HG03039 (cell line): ENCODE data around the gene SYCN.

Experiments used
- ATAC-seq: cut with Tn5 transposase; IDR thresholded peaks from one replicate; pipeline ENCODE4 v1.9.1; 2021; ENCODE audit warnings: mild to moderate bottlenecking, moderate library complexity; ENCODE audit not compliant: unreplicated experiment

The SYCN gene

DNA sequence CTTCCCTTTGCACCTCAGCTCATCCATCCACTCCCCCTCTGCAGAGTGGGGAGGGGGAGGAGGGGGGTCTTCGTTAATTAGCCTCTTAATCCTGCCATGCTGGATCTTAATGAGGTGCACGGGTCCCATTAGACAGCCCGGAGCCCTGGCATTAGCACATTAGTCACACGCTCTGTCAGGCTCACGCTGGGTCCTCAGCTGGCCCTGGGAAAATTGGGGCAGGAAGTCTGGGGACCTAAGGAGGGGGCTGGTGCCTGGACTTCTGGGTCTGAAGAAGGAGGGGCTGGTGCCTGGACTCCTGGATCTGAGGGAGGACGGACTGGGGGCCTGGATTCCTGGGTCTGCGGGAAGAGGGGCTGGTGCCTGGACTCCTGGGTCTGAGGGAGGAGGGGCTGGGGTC, 7.7 kb downstream of the SYCN start:
- ATAC-seq = no peak

- no peak for ATAC-seq
These were observed 8.3 kb downstream of the SYCN start for GRCh38 chr19:39195755-39196154.

- no peak for ATAC-seq
These were observed 9.1 kb downstream of the SYCN start for GRCh38 chr19:39194832-39195542.

DNA sequence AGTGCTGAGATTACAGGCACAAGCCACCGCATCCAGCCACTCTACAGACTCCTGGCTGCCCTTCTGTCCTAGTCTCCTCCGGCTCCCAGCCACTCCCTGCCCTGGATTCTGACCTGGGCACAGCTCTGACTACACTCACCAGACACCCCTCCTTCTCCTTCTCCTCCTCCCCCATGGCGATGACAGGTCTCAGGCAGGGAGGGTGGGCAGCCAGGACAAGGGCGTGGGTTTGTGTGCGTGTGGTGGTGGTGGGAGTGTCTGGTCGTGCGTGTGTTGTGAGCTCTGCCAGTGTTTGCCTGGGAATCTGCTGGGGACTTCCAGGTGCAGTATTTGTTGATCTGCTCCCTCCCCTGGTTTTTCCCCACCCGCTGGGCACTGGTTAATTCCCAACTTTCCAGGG, 10.3 kb downstream of the SYCN start:
- no peak for ATAC-seq

- no peak for ATAC-seq
These were observed 11.2 kb downstream of the SYCN start for GRCh38 chr19:39192846-39193245.

DNA sequence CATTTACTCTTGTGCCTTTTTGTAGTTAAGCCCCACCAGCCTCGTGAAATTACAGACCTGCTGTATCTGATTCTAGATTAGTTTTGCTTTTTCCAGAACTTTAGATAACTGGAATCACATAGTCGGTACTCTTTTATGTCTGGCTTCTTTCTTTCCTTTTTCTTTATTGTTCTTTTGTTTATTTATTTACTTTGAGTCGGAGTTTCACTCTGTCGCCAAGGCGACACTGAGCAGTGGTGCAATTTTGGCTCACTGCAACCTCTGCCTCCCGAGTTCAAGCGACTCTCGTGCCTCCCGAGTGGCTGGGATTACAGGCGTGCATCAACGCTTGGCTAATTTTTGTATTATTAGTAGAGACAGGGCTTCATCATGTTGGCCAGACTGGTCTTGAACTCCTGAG, 13.3 kb downstream of the SYCN start:
- ATAC-seq = no peak

DNA sequence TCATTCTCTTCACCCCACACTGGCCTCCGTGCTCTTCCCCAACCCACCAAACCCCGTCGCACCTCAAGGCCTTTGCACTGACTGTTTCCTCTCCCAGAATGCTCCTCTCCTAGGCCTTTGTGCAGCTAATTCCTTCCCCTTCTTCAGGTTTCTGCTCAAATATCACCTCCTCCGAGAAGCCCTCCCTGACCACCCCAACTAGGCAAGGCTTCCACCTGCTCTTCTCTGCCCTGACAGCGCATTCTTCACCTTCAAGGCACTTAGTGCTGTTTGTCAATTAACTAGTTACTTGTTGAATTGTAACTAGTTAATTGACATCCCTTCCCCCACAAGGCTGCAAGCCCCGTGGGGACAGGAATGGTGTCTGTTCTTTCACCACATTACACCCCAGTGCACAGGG, 15.1 kb downstream of the SYCN start:
- ATAC-seq = no peak

DNA sequence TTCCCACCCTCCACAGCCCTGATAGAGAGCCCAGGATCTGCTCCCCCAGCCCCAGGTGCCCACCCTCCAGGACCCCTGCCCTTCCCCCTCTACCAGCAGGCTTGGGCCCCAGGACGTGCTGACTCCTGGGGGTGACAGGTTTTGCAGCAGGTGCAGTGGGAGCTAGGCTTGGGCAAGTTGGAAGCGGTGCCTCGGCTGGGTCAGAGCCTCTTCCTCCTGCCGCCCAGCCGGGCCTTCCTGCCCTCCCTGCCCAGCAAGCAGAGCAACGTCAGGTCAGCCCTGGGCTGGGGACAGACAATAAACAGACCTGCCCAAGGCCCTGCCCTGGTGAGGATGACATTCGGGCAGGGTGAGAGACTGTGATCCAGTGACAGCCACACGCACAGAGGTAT, 16.5 kb downstream of the SYCN start:
- no peak for ATAC-seq

- no peak for ATAC-seq
These were observed 17.7 kb downstream of the SYCN start for GRCh38 chr19:39186391-39186790.

DNA sequence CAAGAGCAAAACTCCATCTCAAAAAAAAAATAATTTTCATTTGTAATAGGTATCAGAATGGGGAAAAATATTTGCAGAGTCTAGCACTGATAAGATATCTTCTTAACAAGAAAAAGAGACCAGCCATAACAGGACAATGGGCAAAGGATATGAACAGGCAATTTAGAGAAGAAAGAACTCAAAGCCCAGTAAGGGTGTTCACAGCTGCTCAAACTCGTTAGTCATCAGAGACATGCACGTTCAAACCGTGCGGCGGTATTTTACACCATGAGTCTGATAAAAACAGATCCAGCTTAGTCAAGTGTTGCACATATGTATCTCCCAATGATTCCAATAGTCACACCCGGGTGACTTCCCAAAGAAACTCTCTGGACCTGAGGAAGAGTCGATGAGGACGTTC, 21.0 kb downstream of the SYCN start:
- ATAC-seq = no peak

DNA sequence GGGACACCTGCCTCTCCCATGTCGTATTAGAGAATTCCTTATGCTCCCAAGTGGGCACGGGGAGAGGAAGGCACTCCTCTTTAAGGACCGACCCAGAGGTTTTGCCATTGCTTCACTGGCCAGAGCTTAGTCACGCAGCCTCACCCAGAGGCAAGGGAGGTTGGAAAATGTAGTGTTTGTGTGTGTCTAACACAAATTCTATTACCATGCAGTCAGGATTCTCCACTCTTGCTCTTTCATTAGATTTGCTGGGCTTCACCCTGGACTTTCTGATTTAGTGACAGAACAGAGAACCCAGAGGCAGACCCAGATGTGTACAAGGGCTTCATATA, 21.9 kb downstream of the SYCN start:
- no peak for ATAC-seq

DNA sequence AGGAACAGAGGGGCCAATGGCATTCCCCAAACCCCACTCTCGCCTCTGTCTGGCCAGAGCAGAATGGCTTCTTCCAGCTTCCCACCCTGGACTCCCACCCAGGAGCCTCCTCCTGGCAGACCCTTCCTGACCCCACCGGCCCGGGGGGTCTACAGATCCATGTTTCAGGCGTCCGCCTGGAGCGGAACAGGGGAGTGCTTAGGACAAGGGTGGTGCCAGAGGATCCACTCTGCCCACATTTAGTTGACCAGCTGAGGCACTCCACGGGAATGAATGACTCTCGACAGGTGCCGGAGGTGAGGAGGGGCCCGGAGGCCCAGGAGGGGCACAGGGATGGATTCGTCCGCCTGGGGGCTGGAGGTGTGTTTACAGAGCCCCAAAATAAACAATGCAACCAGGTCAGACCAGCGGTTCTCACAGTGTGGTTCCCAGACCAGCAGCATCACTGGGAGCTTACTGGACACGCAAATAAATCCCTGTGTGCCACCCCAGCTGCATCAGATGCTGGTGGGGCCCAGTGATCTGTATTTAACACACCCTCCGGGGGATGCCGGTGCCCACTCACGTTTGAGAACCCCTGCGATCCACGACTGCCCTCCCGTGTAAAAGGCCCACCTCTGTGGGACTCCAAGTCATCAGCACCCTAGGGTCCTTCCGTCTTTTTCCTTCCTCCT, 22.4 kb downstream of the SYCN start:
- ATAC-seq = no peak

- no peak for ATAC-seq
These were observed 23.3 kb downstream of the SYCN start for GRCh38 chr19:39180749-39181148.

- ATAC-seq = no peak
These were observed 24.3 kb downstream of the SYCN start for GRCh38 chr19:39179754-39180153.

DNA sequence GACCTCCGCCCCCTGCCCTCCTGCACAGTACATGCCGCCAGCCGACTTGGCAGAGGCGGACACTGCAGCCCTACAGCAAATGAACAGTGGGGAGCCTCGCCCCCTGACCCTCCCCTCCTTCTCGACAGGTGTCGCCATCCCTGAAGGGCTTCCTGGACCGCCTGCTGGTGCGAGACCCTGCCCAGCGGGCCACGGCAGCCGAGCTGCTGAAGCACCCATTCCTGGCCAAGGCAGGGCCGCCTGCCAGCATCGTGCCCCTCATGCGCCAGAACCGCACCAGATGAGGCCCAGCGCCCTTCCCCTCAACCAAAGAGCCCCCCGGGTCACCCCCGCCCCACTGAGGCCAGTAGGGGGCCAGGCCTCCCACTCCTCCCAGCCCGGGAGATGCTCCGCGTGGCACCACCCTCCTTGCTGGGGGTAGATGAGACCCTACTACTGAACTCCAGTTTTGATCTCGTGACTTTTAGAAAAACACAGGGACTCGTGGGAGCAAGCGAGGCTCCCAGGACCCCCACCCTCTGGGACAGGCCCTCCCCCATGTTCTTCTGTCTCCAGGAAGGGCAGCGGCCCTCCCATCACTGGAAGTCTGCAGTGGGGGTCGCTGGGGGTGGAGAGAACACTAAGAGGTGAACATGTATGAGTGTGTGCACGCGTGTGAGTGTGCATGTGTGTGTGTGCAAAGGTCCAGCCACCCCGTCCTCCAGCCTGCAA, 25.6 kb downstream of the SYCN start:
- ATAC-seq = no peak

GRCh38 chr19:39177736-39178135, 26.3 kb downstream of the SYCN start:
- no peak for ATAC-seq

GRCh38 chr19:39177110-39177699, 26.9 kb downstream of the SYCN start:
- no peak for ATAC-seq

DNA sequence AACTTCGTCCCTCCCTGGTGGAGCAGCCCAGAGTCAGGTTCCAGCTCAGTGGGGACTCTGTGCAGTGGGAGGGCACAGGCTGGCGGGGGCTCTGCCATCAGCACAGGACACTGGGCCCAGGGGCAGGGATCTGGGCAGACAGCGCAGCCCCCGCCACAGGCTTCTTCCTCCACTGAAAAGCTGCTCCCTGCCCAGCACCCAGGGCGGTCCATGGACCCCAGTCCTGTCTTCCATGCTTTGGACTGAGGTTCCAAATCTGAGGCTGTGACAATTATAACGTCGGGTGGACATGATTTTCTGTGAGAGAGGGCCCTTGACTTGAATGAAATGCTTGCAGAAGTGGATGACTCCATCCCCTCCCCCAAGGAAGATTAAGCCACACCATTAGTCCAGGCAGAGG, 28.5 kb downstream of the SYCN start:
- no peak for ATAC-seq

- ATAC-seq = no peak
These were observed 29.2 kb downstream of the SYCN start for GRCh38 chr19:39174558-39175544.

- no peak for ATAC-seq
These were observed 29.9 kb downstream of the SYCN start for GRCh38 chr19:39174142-39174541.

DNA sequence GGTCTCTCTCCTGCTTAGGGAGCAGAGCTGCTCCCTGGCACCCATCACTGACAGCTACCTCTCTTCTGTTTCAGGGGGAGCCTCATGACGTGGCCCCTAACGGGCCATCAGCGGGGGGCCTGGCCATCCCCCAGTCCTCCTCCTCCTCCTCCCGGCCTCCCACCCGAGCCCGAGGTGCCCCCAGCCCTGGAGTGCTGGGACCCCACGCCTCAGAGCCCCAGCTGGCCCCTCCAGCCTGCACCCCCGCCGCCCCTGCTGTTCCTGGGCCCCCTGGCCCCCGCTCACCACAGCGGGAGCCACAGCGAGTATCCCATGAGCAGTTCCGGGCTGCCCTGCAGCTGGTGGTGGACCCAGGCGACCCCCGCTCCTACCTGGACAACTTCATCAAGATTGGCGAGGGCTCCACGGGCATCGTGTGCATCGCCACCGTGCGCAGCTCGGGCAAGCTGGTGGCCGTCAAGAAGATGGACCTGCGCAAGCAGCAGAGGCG, 30.5 kb downstream of the SYCN start:
- ATAC-seq = no peak
